SK-N-SH treated with all-trans-retinoic acid at 6 μM for 48 hours (cell line): Measurements from ENCODE around the gene C22orf39.

ENCODE experiments used
- ATAC-seq: fragments of 200-7000 bp; cut with Tn5 transposase; 3 replicates; pipeline ENCODE4 v1.9.1; 2020; ENCODE audit warnings: mild to moderate bottlenecking, moderate library complexity
- ARNTL ChIP-seq: fragments of 450-650 bp; formaldehyde crosslinking; IDR thresholded peaks from 2 replicates; pipeline ENCODE4 v1.5.0; 2020; ENCODE audit warnings: low read depth, mild to moderate bottlenecking, moderate library complexity, borderline replicate concordance
- CREB5 ChIP-seq: fragments of 250-450 bp; sonication (Bioruptor Pico); IDR thresholded peaks from 2 replicates; pipeline ENCODE4 v1.5.1; 2020; ENCODE audit warnings: low read depth, mild to moderate bottlenecking, moderate library complexity
- CSDC2 ChIP-seq: fragments of 250-450 bp; sonication (Bioruptor Pico); IDR thresholded peaks from 2 replicates; pipeline ENCODE4 v1.5.0; 2020; ENCODE audit warnings: mild to moderate bottlenecking, moderate library complexity
- CSRNP3 ChIP-seq: fragments of 250-450 bp; sonication (Bioruptor Pico); IDR thresholded peaks from 2 replicates; pipeline ENCODE4 v1.5.1; 2021; ENCODE audit warnings: mild to moderate bottlenecking, moderate library complexity
- ESRRG ChIP-seq: fragments of 250-450 bp; sonication (Bioruptor Pico); IDR thresholded peaks from 2 replicates; pipeline ENCODE4 v1.6.1; 2021; ENCODE audit warnings: mild to moderate bottlenecking
- GLIS3 ChIP-seq: fragments of 250-450 bp; sonication (Bioruptor Pico); IDR thresholded peaks from 2 replicates; pipeline ENCODE4 v1.5.0; 2020; ENCODE audit warnings: mild to moderate bottlenecking, moderate library complexity
- ISL1 ChIP-seq: fragments of 250-450 bp; sonication (Bioruptor Pico); IDR thresholded peaks from 2 replicates; pipeline ENCODE4 v2.1.2; 2022; ENCODE audit warnings: mild to moderate bottlenecking, moderate library complexity
- OSR1 ChIP-seq: fragments of 250-450 bp; sonication (Bioruptor Pico); IDR thresholded peaks from 2 replicates; pipeline ENCODE4 v1.8.0; 2022; ENCODE audit warnings: moderate library complexity, mild to moderate bottlenecking, inconsistent platforms
- PATZ1 ChIP-seq: fragments of 250-450 bp; sonication (Bioruptor Pico); IDR thresholded peaks from 2 replicates; pipeline ENCODE4 v1.8.0; 2020; ENCODE audit warnings: mild to moderate bottlenecking, moderate library complexity, borderline replicate concordance
- POU6F1 ChIP-seq: fragments of 250-450 bp; sonication (Bioruptor Pico); IDR thresholded peaks from 2 replicates; pipeline ENCODE4 v1.8.0; 2021; ENCODE audit warnings: low read depth, mild to moderate bottlenecking, moderate library complexity, borderline replicate concordance
- PPARA ChIP-seq: fragments of 250-450 bp; sonication (Bioruptor Pico); IDR thresholded peaks from 2 replicates; pipeline ENCODE4 v1.5.0; 2020; ENCODE audit warnings: mild to moderate bottlenecking, borderline replicate concordance
- RARB ChIP-seq: fragments of 250-450 bp; sonication (Bioruptor Pico); IDR thresholded peaks from 2 replicates; pipeline ENCODE4 v1.8.0; 2021; ENCODE audit warnings: mild to moderate bottlenecking, moderate library complexity
- SNAI2 ChIP-seq: fragments of 250-450 bp; sonication (Bioruptor Pico); IDR thresholded peaks from 2 replicates; pipeline ENCODE4 v1.5.0; 2020; ENCODE audit warnings: mild to moderate bottlenecking, moderate library complexity
- TCF4 ChIP-seq: fragments of 250-450 bp; sonication (Bioruptor Pico); IDR thresholded peaks from 2 replicates; pipeline ENCODE4 v1.8.0; 2021; ENCODE audit warnings: mild to moderate bottlenecking, moderate library complexity, borderline replicate concordance
- TOX ChIP-seq: fragments of 250-450 bp; sonication (Bioruptor Pico); IDR thresholded peaks from 2 replicates; pipeline ENCODE4 v1.8.0; 2021; ENCODE audit warnings: mild to moderate bottlenecking, moderate library complexity, borderline replicate concordance
- ZFP3 ChIP-seq: fragments of 250-450 bp; sonication (Bioruptor Pico); IDR thresholded peaks from 2 replicates; pipeline ENCODE4 v1.5.0; 2020; ENCODE audit warnings: mild to moderate bottlenecking, moderate library complexity
- ZFP30 ChIP-seq: fragments of 450-650 bp; formaldehyde crosslinking; IDR thresholded peaks from 2 replicates; pipeline ENCODE4 v1.5.0; 2022; ENCODE audit warnings: mild to moderate bottlenecking, moderate library complexity
- ZNF565 ChIP-seq: fragments of 450-650 bp; formaldehyde crosslinking; conservative IDR thresholded peaks from 2 replicates; pipeline ENCODE4 v1.5.0; 2020; ENCODE audit warnings: low read depth, mild to moderate bottlenecking, moderate library complexity
- ZNF8 ChIP-seq: fragments of 450-650 bp; formaldehyde crosslinking; IDR thresholded peaks from 2 replicates; pipeline ENCODE4 v1.5.0; 2020; ENCODE audit warnings: mild to moderate bottlenecking, moderate library complexity

The C22orf39 gene

GRCh38 chr22:19483481-19484244, 36.2 kb upstream of the C22orf39 start:
- no peak for TF ChIP-seq ESRRG
- no peak for TF ChIP-seq OSR1 (CRISPR knock-in tag)
- TF ChIP-seq ZFP3: no peak
- TF ChIP-seq TOX (CRISPR knock-in tag): no peak
- TF ChIP-seq ZNF565 (CRISPR knock-in tag): no peak
- TF ChIP-seq TCF4 (CRISPR knock-in tag): no peak
- no peak for TF ChIP-seq GLIS3 (CRISPR knock-in tag)
- no peak for TF ChIP-seq ZNF8 (CRISPR knock-in tag)
- TF ChIP-seq PPARA (CRISPR knock-in tag): no peak
- TF ChIP-seq, all 23 proteins: peak for 0
- no peak for ATAC-seq

- no peak for ATAC-seq
- TF ChIP-seq ESRRG: no peak
- no peak for TF ChIP-seq TOX (CRISPR knock-in tag)
- no peak for TF ChIP-seq PPARA (CRISPR knock-in tag)
- no peak for TF ChIP-seq ISL1 (CRISPR knock-in tag)
- TF ChIP-seq PATZ1 (CRISPR knock-in tag): no peak
- TF ChIP-seq CREB5 (CRISPR knock-in tag): no peak
- no peak for TF ChIP-seq SNAI2
- no peak for TF ChIP-seq ZFP30 (CRISPR knock-in tag)
- TF ChIP-seq ARNTL (CRISPR knock-in tag): no peak
- no peak for TF ChIP-seq TCF4 (CRISPR knock-in tag)
- TF ChIP-seq POU6F1 (CRISPR knock-in tag): no peak
- no peak for TF ChIP-seq CSDC2 (CRISPR knock-in tag)
- no peak for TF ChIP-seq OSR1 (CRISPR knock-in tag)
- no peak for TF ChIP-seq ZNF565 (CRISPR knock-in tag)
Measured at GRCh38 chr22:19482297-19482696, 34.8 kb upstream of the C22orf39 start.

GRCh38 chr22:19480789-19481188, 33.3 kb upstream of the C22orf39 start:
- ATAC-seq: no peak
- no peak for TF ChIP-seq POU6F1 (CRISPR knock-in tag)
- no peak for TF ChIP-seq CREB5 (CRISPR knock-in tag)
- no peak for TF ChIP-seq ISL1 (CRISPR knock-in tag)
- TF ChIP-seq ARNTL (CRISPR knock-in tag): no peak
- no peak for TF ChIP-seq OSR1 (CRISPR knock-in tag)
- TF ChIP-seq CSRNP3 (CRISPR knock-in tag): no peak
- no peak for TF ChIP-seq PPARA (CRISPR knock-in tag)
- no peak for TF ChIP-seq ESRRG
- no peak for TF ChIP-seq RARB (CRISPR knock-in tag)
- TF ChIP-seq TOX (CRISPR knock-in tag): no peak
- TF ChIP-seq ZFP3: no peak
- no peak for TF ChIP-seq TCF4 (CRISPR knock-in tag)
- TF ChIP-seq ZNF565 (CRISPR knock-in tag): no peak
